ENCODE results near the gene SLC11A2. TPM values are rescaled to one million over a fixed set of nuclear protein-coding genes. Genes with fewer than 3 reads are reported as not detected.

SLC11A2 gene
- total and polyA plus RNA-seq, 2 of the 4 experiments (the other 2 are of a cell fraction), result 28.0 to 45.3 TPM

DNA sequence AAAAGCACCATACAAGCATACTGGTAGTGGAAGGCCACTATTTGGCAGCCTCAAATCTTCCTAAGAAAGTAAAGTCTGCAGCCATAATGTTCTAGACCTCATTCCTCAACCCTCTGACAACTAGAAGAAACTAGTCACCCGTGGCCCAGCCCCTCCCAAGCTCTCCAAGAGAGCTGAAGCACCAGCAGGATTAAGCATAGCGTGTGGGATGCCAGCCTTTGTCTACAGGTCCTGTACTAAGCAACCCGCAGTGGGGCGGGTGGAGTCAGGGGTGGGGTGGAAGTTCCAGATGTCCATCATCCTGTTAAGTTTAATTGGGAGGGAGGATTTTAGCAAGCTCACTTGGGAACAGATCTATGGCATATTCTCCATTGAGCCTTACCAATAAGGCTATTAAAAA is 14.2 kb downstream of the SLC11A2 start:
- Histone ChIP-seq H4K8ac (ENCODE audit: low read depth in 2 of 2, low read length in 2 of 2) (no peak overlapping the region), H2BK15ac (ENCODE audit: low read depth, low read length) (no peak overlapping the region), H3K27me3 (ENCODE audit: control insufficient read depth, insufficient read depth, low read length) (no peaks in the 10 kb centered on the region), H3K56ac (ENCODE audit: extremely low read depth, insufficient read depth, low read length) (no peak overlapping the region), H3K36me3 (ENCODE audit: control insufficient read depth, insufficient read depth, low read length) (peaks cover 4% of the 10 kb centered on the region; the same call in 1 of the 2 replicates), H3K23ac (ENCODE audit: low read depth, low read length) (no peak overlapping the region), H2BK5ac (ENCODE audit: low read depth, low read length, poor library complexity, severe bottlenecking) (no peak overlapping the region), H3K9me3 (ENCODE audit: control insufficient read depth, insufficient read depth, low read length) (no peaks in the 10 kb centered on the region), H3K4me1 (ENCODE audit: control insufficient read depth, insufficient read depth, low read length) (peaks cover 3% of the 10 kb centered on the region), H3K27ac (ENCODE audit: insufficient read depth, low read length) (no peak overlapping the region), H3K4me3 (ENCODE audit: insufficient read depth, low read depth, low read length) (no peak overlapping the region), H2BK120ac (ENCODE audit: low read depth, low read length) (no peak overlapping the region), H3K79me1 (ENCODE audit: low read depth in 1 of 2, low read length in 2 of 2) (peaks cover 14 to 42% of the 10 kb centered on the region in 2 experiments), H3K9ac (ENCODE audit: low read depth, low read length) (no peak overlapping the region), H3K4me2 (ENCODE audit: low read depth, low read length) (no peak overlapping the region), H3K9me1 (ENCODE audit: insufficient read depth, low read length) (no peaks in the 10 kb centered on the region), H4K20me1 (ENCODE audit: insufficient read depth, low read length) (peaks cover 11% of the 10 kb centered on the region; the same call in 1 of the 2 replicates), H4K91ac (ENCODE audit: insufficient read depth, low read depth, low read length) (no peak overlapping the region), H2AFZ (replicated peaks; ENCODE audit: low read length, poor library complexity) (no peak overlapping the region), H2AK9ac (replicated peaks; ENCODE audit: low read depth, low read length, poor library complexity) (no peak overlapping the region), H3K14ac (replicated peaks; ENCODE audit: low read depth, low read length) (no peak overlapping the region), H4K5ac (ENCODE audit: low read depth, low read length) (no peak overlapping the region), H2AK5ac (ENCODE audit: low read depth, low read length) (no peak overlapping the region), H3K18ac (ENCODE audit: low read depth, low read length) (no peak overlapping the region), H2BK20ac (ENCODE audit: low read depth, low read length) (no peak overlapping the region), H3K4ac (ENCODE audit: low read depth, low read length) (no peak overlapping the region)
- DNase-seq (no peak), ATAC-seq (ENCODE audit: low read depth) (no peak)
- intact Hi-C loops (cut with micrococcal nuclease), result no loop called here
- in situ Hi-C loops (cut with MboI; ENCODE audit: low sequenced_read_pairs), result no loop called here
- no TSS peak for BruUV-seq (replicated peaks)
- no CpG with 5 or more reads among the region's 4 CpGs for WGBS, 2 experiments (ENCODE audit: extremely low coverage in 2 of 2, insufficient read length in 1 of 2)
- TF ChIP-seq CEBPB (IDR thresholded peaks at IDR 0.05; ENCODE audit: low read depth, low read length) (no peak), RFX5 (IDR thresholded peaks at IDR 0.05; ENCODE audit: low read depth, low read length) (no peak), NFE2L2 (IDR thresholded peaks at IDR 0.05; ENCODE audit: low read depth, low read length) (no peak), RCOR1 (IDR thresholded peaks at IDR 0.05; ENCODE audit: insufficient replicate concordance, low read length) (no peak), BHLHE40 (IDR thresholded peaks at IDR 0.05; ENCODE audit: low read depth, low read length) (no peak), SMC3 (IDR thresholded peaks at IDR 0.05; ENCODE audit: low read depth, low read length) (no peak), MXI1 (IDR thresholded peaks at IDR 0.05; ENCODE audit: borderline replicate concordance, low read depth, low read length) (no peak)
- TF ChIP-seq, protein P1, sequence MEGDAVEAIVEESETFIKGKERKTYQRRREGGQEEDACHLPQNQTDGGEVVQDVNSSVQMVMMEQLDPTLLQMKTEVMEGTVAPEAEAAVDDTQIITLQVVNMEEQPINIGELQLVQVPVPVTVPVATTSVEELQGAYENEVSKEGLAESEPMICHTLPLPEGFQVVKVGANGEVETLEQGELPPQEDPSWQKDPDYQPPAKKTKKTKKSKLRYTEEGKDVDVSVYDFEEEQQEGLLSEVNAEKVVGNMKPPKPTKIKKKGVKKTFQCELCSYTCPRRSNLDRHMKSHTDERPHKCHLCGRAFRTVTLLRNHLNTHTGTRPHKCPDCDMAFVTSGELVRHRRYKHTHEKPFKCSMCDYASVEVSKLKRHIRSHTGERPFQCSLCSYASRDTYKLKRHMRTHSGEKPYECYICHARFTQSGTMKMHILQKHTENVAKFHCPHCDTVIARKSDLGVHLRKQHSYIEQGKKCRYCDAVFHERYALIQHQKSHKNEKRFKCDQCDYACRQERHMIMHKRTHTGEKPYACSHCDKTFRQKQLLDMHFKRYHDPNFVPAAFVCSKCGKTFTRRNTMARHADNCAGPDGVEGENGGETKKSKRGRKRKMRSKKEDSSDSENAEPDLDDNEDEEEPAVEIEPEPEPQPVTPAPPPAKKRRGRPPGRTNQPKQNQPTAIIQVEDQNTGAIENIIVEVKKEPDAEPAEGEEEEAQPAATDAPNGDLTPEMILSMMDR (conservative IDR thresholded peaks at IDR 0.05; ENCODE audit: low read depth, low read length), result no peak
- TF ChIP-seq, protein P2, sequence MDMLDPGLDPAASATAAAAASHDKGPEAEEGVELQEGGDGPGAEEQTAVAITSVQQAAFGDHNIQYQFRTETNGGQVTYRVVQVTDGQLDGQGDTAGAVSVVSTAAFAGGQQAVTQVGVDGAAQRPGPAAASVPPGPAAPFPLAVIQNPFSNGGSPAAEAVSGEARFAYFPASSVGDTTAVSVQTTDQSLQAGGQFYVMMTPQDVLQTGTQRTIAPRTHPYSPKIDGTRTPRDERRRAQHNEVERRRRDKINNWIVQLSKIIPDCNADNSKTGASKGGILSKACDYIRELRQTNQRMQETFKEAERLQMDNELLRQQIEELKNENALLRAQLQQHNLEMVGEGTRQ (IDR thresholded peaks at IDR 0.05; ENCODE audit: low read depth, low read length), result no peak
- ChIA-PET CTCF (interaction anchor here (0.9 to 2.0 kb wide), 2 partner anchors 16 to 17 kb away, joined by 4 to 6 read pairs; no protein-coding TSS in a partner anchor), POLR2A (ENCODE audit: unreplicated experiment) (interaction anchor here (0.6 kb wide), 1 partner anchor 248 kb away, joined by 7 read pairs; the partner anchor contains the start of gene ATF1)
- dilution Hi-C loops (cut with HindIII; ENCODE audit: low sequenced_read_pairs, unreplicated experiment), result no loop called here
